Measurements from ENCODE around the gene HIVEP3.
A peak's percentile ranks its signal among the peaks of the same experiment; 100 is the strongest.
"Not testable (repeated sequence)": the region's sequence is repeated elsewhere in the genome, so short reads cannot be mapped to it uniquely, and the experiment has no call there.

Gene HIVEP3

GRCh38 chr1:41572224-41572623, 346.5 kb downstream of the HIVEP3 start:
- no peak for DNase-seq

DNA sequence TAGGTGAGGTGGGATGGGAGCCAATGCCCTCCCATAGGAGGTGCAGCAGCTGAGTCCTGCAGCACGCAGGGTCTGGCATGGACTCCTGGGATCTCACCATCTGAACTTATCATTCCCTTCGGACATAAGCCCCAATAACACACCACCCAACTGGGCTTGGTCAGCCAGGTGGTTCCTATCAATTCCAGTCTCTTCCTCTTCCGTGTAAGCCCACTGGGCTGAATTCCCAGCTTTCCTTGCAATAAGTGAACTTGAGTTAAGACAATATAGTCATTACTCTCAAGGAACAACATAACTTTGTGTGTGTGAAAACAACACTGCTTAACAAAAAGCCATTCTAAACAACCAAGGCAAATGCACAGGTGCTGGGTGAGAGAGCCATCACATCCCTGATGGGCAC, 347.7 kb downstream of the HIVEP3 start:
- no peak for DNase-seq

GRCh38 chr1:41568204-41568603, 350.5 kb downstream of the HIVEP3 start:
- no peak for DNase-seq

- DNase-seq, result no peak
Observed at GRCh38 chr1:41566969-41567368, 351.8 kb downstream of the HIVEP3 start.

- no peak for DNase-seq
Observed at GRCh38 chr1:41566274-41566885, 352.3 kb downstream of the HIVEP3 start.

DNA sequence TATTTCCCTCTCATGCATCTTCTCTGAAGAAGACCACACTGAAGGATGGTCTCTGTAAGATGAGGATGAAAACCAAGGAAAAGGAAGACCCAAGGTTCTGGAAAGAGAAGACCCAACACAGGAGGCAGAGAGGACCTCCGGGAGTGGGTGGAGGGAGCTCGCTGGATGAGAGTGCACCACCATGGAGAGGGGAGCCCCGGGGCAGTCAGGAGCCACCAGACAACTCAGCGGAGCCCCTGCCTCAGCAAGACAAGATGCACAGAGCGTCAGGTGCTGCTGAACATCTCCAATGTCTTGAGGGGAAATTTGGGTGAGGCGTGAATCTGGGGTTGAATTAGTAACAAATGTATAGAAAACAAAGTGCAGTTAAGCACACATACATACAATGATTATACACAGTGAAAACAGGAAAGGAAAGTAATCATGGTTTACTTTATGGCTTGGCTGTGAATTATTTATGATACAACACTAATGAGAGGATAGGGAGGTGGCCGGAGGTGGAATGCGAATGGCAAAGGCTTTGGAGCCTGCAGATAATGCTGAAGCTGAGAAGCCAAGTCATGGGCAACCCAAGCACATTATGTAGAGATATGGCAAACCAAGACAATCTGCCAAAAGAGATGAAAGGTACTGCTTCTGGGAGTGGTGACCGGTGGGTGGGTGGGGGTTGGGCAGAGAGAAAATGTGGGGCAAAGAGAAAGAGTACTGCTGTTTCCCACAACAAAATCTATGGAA, 353.8 kb downstream of the HIVEP3 start:
- no peak for DNase-seq

GRCh38 chr1:41562328-41562727, 356.4 kb downstream of the HIVEP3 start:
- DNase-seq, result no peak

DNA sequence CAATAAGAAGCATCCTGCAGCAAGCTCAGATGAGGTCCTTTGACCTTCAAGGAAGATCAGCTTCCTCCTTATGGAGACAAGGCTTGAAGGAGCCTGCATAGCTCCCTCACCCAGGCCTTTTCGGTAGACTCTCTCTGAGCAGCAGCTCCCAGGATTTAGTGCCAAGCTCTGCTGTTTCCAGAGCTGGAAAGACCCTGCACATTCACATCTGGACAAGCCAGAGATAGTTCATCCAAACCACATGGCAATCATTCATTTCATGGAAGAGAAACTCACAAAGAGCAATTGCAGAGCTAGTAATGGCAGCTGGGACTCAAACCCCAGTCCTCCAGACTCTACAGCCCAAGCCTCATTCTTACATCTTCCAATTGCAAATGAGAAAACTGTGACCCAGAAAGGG, 357.8 kb downstream of the HIVEP3 start:
- DNase-seq, result no peak

- no peak for DNase-seq
Observed at GRCh38 chr1:41560496-41560895, 358.2 kb downstream of the HIVEP3 start.

GRCh38 chr1:41559331-41559730, 359.4 kb downstream of the HIVEP3 start:
- no peak for DNase-seq

DNA sequence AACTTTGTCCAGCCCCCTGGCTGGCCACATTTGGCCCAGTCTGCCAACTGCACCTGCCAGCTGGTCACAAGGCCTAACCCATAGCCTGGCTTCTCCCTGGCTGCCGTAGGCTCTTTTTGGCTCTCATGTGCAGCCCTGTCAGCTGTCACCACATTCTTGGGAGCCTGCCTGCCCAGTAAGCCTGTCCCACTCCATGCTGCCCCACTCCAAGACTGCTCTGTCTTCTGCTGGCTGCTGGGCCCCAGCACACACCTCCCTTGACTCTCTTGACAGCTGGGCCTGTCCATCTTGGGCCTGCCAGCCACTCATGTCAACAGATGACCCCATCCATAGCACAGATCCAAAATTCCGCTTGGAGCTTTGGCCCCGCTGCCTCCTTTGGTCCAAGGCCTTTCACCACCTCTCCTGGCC, 360.0 kb downstream of the HIVEP3 start:
- no peak for DNase-seq

DNA sequence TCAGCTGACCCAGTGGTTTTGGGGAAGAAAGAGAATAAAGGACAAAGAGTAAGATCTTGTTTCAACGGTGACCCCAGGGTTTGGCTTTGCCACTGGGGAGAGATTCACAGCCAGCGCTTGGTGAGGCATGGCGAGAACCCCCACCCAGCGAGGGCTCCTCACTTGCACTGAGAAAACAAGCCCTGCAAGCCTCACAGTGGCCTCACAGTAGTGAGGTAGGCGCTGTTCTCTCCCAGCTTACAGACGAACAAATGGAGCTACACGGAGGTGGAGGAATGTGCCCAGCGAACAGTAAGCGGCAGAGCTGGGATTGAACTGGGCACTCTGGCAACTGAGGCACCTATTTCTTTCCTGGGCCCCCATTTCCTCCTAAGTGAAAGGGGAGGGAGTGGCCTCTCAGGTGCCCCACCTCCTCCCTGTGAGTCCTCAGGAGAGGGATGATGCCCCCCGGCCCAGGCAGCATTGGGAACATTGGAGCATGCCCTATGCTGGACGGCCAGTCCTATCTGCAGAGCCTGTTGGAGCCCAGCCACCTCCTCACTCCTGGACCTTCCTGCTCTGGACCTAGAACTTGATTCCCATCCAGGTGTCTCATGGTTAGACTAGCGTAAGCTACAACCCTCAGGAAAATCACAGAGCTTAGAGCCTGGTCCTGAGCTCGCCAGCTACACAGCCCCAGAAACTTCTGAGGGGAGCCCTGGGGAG, 360.8 kb downstream of the HIVEP3 start:
- no peak for DNase-seq

GRCh38 chr1:41554746-41555145, 364.0 kb downstream of the HIVEP3 start:
- DNase-seq, result not testable (repeated sequence)

DNA sequence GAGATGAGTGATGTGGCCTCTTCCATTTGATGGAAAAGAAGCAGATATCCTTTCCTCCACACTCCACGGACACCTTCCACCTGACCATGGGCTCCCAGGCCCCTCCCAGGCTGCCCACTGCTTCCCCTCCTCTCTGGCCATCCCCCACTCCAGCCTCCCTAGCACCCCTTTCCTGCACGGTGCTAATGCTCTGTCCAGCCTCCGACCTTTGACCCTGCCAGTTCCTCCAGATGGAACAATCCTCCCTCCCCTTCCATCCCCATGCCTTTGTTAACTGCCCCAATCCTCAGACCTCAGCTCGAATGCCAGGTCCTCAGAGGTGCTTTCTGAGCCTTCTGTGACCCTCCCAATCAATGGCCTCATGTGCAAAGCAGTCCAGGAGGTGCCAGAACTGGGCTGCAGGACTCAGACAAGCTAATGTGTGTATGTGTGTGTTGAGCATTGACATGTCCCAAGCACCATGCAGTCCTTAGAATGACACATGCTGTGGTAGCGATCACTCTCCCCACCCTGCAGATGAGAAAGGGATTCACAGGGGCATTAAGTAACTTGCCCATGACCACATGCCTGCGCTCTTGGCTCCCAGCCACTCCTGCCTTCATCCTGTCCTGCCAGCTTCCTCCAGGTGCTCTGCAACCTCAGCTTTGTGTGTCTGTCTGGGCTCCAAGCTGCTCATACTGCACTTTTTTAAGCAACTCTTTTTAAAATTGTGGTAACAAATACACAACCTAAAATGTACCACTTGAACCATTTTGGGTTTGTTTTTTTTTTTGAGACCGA, 370.8 kb downstream of the HIVEP3 start:
- no peak for DNase-seq

GRCh38 chr1:41547336-41547735, 371.4 kb downstream of the HIVEP3 start:
- no peak for DNase-seq

- DNase-seq, result no peak
Observed at GRCh38 chr1:41546833-41547135, 371.9 kb downstream of the HIVEP3 start.

- no peak for DNase-seq
Observed at GRCh38 chr1:41545996-41546832, 372.5 kb downstream of the HIVEP3 start.

DNA sequence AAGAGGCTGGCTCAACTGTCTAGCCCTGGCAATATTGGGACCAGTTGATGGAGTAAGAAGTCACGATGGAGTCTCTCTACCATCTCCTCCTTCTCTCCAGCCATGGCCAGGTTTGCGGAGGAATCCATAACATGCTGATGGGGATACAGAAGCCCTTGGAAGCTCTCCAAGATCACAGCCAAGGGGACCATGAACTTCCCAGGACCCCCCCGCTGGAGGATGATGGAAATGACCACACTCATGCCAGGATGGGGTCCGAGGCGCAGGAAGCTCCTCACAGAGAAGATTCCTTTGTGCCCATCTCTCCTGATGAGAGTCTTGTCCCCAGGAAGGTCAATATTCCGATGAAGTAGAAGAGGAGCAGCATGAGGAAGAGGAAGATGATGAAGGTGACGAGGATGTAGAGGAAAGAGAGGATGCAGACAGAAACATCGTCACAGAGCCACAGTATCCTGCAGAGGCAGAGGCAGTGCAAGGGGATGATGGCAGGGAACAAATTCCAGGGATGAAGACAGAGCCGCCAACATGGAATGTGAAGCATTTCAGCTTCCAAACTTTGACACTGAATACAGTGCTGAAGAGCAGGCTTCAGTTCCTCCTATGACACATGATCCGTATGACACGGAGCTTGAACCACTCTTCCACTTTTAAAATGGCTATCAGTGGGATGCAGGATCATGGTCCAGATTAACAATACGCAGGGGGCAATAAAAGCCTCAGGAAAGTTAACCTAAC, 376.4 kb downstream of the HIVEP3 start:
- peak; percentile 11 for DNase-seq

DNA sequence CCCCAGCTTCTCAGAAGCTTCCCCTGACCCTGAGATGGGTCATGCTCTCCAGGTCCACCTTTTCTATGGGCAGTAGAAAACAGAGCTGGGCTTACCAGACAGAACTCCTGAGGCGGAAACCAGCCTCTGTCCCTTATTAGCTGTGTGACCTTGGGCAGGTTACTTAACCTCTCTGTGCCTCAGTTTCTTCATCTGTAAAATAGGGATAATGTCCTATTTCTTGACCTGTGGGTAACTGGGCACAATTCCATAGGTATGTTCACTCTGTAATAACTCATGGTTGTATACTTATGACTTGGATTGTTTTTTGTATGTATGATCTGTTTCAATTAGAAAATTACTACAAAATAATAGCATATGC, 377.1 kb downstream of the HIVEP3 start:
- DNase-seq, result no peak

GRCh38 chr1:41540886-41541591, 377.7 kb downstream of the HIVEP3 start:
- no peak for DNase-seq

DNA sequence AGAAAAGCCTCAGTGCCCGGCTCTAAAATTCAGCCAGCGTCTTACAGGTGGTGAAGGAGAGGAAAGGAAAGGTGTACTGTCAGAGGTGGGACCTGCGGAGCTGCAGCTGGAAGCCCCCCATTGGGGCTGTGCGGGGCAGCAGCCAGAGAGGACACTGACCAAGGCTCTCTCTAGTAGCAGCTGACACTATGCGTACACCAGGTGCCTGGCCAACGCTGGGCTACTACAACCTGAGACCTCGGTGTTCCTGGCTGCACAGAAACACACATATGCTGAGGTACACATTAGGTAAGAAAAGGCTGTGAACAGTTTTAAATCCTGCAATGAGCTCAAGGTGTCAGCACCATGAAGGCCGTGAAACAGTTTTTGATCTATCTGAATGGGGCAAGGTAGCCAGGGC, 378.7 kb downstream of the HIVEP3 start:
- no peak for DNase-seq

All from DMS53 (cell line).